Endodermal cell (in vitro differentiated cells): Measurements from ENCODE around the gene TACR1. TPM values are rescaled to one million over a fixed set of nuclear protein-coding genes. Genes with fewer than 3 reads are reported as not detected.

ENCODE experiments used
- DNase-seq: peaks from one replicate; pipeline ENCODE4 v3.0.0-alpha.2; 2017
- H3K27ac ChIP-seq: 2 replicates; pipeline ENCODE4 v1.5.1; 2013; ENCODE audit warnings: mild to moderate bottlenecking, low read depth, low read length, moderate library complexity
- H3K27me3 ChIP-seq: 2 replicates; pipeline ENCODE4 v1.6.1; 2013; ENCODE audit warnings: mild to moderate bottlenecking, low read length, moderate library complexity; ENCODE audit not compliant: insufficient read depth, control insufficient read depth, poor library complexity, severe bottlenecking
- H3K36me3 ChIP-seq: 2 replicates; pipeline ENCODE4 v1.7.0; 2013; ENCODE audit warnings: mild to moderate bottlenecking, low read length, moderate library complexity; ENCODE audit not compliant: control insufficient read depth, insufficient read depth
- H3K4me1 ChIP-seq: one replicate; pipeline ENCODE4 v1.7.0; 2013; ENCODE audit warnings: low read length; ENCODE audit not compliant: control insufficient read depth, insufficient read depth
- H3K4me3 ChIP-seq: 2 replicates; pipeline ENCODE4 v1.5.1; 2013; ENCODE audit warnings: mild to moderate bottlenecking, low read length, moderate library complexity
- H3K9ac ChIP-seq: 2 replicates; pipeline ENCODE4 v1.6.1; 2013; ENCODE audit warnings: mild to moderate bottlenecking, low read length, moderate library complexity; ENCODE audit not compliant: poor library complexity, severe bottlenecking; ENCODE audit errors: extremely low read depth
- H3K9me3 ChIP-seq: 2 replicates; pipeline ENCODE4 v1.6.1; 2013; ENCODE audit warnings: mild to moderate bottlenecking, low read length, moderate library complexity; ENCODE audit not compliant: control insufficient read depth
- H3K27ac Mint-ChIP-seq: 2 replicates; pipeline ENCODE4 v1.8.0; 2020; ENCODE audit warnings: mixed read lengths
- H3K27me3 Mint-ChIP-seq: 2 replicates; pipeline ENCODE4 v1.8.0; 2021; ENCODE audit warnings: mild to moderate bottlenecking, mixed read lengths; ENCODE audit not compliant: insufficient read depth
- H3K36me3 Mint-ChIP-seq: 2 replicates; pipeline ENCODE4 v1.8.0; 2020; ENCODE audit warnings: low read depth, mixed read lengths
- H3K4me1 Mint-ChIP-seq: 2 replicates; pipeline ENCODE4 v1.8.0; 2020; ENCODE audit warnings: mixed read lengths
- H3K4me3 Mint-ChIP-seq: 2 replicates; pipeline ENCODE4 v1.8.0; 2020; ENCODE audit warnings: mild to moderate bottlenecking, moderate library complexity, mixed read lengths
- H3K9me3 Mint-ChIP-seq: 2 replicates; pipeline ENCODE4 v1.8.0; 2020; ENCODE audit warnings: mild to moderate bottlenecking, mixed read lengths
- WGBS, 2 experiments: methylation state at CpG; one replicate each; pipeline versions ENCODE4 v1.1.5 to v1.1.7; 2013; ENCODE audit warnings: missing lambda C conversion rate in 2 of 2, mixed read lengths in 1 of 2; ENCODE audit not compliant: insufficient coverage in 1 of 2, insufficient read length in 1 of 2; 5-methylcytosine and 5-hydroxymethylcytosine counted together
- total RNA-seq, 2 donors: library from RNA; stranded (reverse); fragmentation: NEBNext Ultra II Directional in 1 of 2; extraction: Animal tissue kit (Norgen Biotek cat#: 25700) in 1 of 2; gene quantifications; 2 replicates in 1 of 2; 3 replicates in 1 of 2; pipeline ENCODE4 v1.2.1, GENCODE V29; 2021
- TF ChIP-seq, protein P1 (sequence below): fragments of 200-600 bp; sonication (generic); conservative IDR thresholded peaks from 2 replicates; pipeline ENCODE4 v1.5.0; 2021; ENCODE audit warnings: antibody characterized with exemption, mild to moderate bottlenecking

Gene TACR1
- total RNA-seq, 2 donors from 2014 or later = 0.09 to 0.69 TPM

DNA sequence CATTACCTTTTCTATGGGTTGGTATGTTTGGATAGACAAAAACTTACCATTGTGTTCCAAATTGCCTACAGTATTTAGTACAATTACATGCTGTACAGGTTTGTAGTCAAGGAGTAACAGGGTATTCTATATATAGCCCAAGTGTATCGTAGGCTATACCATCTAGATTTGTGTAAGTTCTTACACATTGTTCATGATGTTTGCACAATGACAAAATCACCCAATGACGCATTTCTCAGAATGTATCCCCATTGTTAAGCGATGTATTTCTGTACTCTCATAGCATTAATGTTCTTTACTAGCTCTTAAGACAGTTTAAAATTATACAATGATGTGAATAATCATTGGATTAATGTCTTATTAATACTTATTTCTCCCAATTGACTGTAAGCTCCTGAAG lies 16.7 kb downstream of the TACR1 start:
- no peak overlapping the region for H3K4me3 Mint-ChIP-seq
- WGBS, 2 experiments = 88 to 90% methylated on average over 2 to 3 of the region's 3 CpGs
- peaks cover 16% of the 10 kb centered on the region for H3K27me3 Mint-ChIP-seq
- H3K4me1 Mint-ChIP-seq = no peaks in the 10 kb centered on the region
- DNase-seq = no peak
- TF ChIP-seq, protein P1, sequence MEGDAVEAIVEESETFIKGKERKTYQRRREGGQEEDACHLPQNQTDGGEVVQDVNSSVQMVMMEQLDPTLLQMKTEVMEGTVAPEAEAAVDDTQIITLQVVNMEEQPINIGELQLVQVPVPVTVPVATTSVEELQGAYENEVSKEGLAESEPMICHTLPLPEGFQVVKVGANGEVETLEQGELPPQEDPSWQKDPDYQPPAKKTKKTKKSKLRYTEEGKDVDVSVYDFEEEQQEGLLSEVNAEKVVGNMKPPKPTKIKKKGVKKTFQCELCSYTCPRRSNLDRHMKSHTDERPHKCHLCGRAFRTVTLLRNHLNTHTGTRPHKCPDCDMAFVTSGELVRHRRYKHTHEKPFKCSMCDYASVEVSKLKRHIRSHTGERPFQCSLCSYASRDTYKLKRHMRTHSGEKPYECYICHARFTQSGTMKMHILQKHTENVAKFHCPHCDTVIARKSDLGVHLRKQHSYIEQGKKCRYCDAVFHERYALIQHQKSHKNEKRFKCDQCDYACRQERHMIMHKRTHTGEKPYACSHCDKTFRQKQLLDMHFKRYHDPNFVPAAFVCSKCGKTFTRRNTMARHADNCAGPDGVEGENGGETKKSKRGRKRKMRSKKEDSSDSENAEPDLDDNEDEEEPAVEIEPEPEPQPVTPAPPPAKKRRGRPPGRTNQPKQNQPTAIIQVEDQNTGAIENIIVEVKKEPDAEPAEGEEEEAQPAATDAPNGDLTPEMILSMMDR = no peak
- Histone ChIP-seq H3K9me3 (peaks cover 9% of the 10 kb centered on the region), H3K4me1 (no peaks in the 10 kb centered on the region), H3K9ac (no peak overlapping the region), H3K27ac (no peak overlapping the region), H3K4me3 (no peak overlapping the region), H3K36me3 (no peaks in the 10 kb centered on the region), H3K27me3 (peaks cover 78% of the 10 kb centered on the region)
- no peaks in the 10 kb centered on the region for H3K9me3 Mint-ChIP-seq
- no peaks in the 10 kb centered on the region for H3K36me3 Mint-ChIP-seq
- H3K27ac Mint-ChIP-seq = no peak overlapping the region

DNA sequence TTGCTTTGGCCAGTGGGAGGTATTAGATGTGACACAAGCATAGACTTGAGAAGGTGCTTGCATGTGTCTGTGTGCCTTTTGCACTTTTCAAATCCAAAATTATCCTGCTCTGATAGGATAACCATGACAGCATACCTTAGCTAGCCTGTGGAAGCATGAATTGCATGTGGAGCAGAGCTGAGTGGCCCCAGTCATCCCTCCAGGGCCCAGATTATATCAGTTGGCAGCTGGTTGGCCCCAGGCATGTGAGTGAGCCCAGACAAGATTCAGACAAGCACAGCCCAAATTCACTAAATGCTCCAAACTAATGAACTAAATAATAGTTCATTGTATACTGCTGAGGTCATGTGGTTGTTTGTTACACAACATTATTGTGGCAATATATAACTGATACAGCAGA lies 18.8 kb downstream of the TACR1 start:
- peaks cover 2% of the 10 kb centered on the region for H3K4me1 Mint-ChIP-seq
- no peak overlapping the region for H3K4me3 Mint-ChIP-seq
- Histone ChIP-seq H3K9ac (no peak overlapping the region), H3K4me1 (no peaks in the 10 kb centered on the region), H3K36me3 (no peaks in the 10 kb centered on the region), H3K4me3 (no peak overlapping the region), H3K9me3 (peaks cover 9% of the 10 kb centered on the region), H3K27me3 (peaks cover 87% of the 10 kb centered on the region), H3K27ac (no peak overlapping the region)
- TF ChIP-seq, protein P1 = no peak
- H3K27ac Mint-ChIP-seq = no peak overlapping the region
- DNase-seq = no peak
- no peaks in the 10 kb centered on the region for H3K36me3 Mint-ChIP-seq
- H3K27me3 Mint-ChIP-seq = peaks cover 15% of the 10 kb centered on the region
- no peaks in the 10 kb centered on the region for H3K9me3 Mint-ChIP-seq

DNA sequence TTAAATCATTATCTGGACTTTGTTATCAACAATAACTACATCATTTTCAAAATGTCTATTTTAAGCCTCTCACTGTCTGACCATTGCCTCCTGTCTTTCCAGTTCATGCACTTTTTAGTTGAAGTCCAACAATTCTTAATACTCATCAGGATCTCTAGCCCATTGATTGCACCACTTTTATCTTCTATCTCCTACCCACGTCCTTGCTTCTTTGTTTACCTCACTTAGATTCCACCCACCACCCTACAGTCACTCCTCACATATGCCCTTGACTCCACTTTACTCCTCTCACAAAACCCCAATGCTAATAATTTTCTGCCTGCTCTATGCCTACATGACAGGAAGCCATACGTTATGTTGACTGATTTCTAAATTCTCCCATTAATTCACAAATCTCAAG lies 21.9 kb downstream of the TACR1 start:
- Histone ChIP-seq H3K27me3 (peaks cover 98% of the 10 kb centered on the region), H3K9ac (no peak overlapping the region), H3K9me3 (peaks cover 15% of the 10 kb centered on the region), H3K4me1 (no peaks in the 10 kb centered on the region), H3K4me3 (no peak overlapping the region), H3K27ac (no peak overlapping the region), H3K36me3 (no peaks in the 10 kb centered on the region)
- 88 to 95% methylated on average over 2 of the region's 2 CpGs for WGBS, 2 experiments
- TF ChIP-seq, protein P1 = no peak
- Mint-ChIP-seq H3K4me3 (no peak overlapping the region), H3K4me1 (peaks cover 23% of the 10 kb centered on the region), H3K36me3 (no peaks in the 10 kb centered on the region), H3K27ac (no peak overlapping the region), H3K27me3 (peaks cover 42% of the 10 kb centered on the region), H3K9me3 (no peaks in the 10 kb centered on the region)
- DNase-seq = no peak
